Peyer's patch (tissue), 4 donors: ENCODE data around the gene CCNC. TPM values are rescaled to one million over a fixed set of nuclear protein-coding genes. Genes with fewer than 3 reads are reported as not detected.
"Not testable (repeated sequence)": the region's sequence is repeated elsewhere in the genome, so short reads cannot be mapped to it uniquely, and the experiment has no call there.

Experiments
- DNase-seq, 3 donors: peaks; one replicate each; pipeline ENCODE4 v3.0.0-alpha.2; 2017 to 2019
- H3K27ac ChIP-seq, 4 donors: fragments of 200-600 bp; sonication (generic); one replicate each; pipeline ENCODE4 v1.5.1; 2016 to 2019
- H3K27me3 ChIP-seq, 2 donors: fragments of 200-600 bp; sonication (generic); one replicate each; pipeline ENCODE4 v1.5.1; 2019
- H3K36me3 ChIP-seq, 3 donors: fragments of 200-600 bp; sonication (generic); one replicate each; pipeline ENCODE4 v1.5.1; 2016 to 2019
- H3K4me1 ChIP-seq, 4 donors: fragments of 200-600 bp; sonication (generic); one replicate each; pipeline ENCODE4 v1.5.1; 2016 to 2019
- H3K4me3 ChIP-seq, 4 donors: fragments of 200-600 bp; sonication (generic); 1 replicate in 3 of 4; 2 replicates in 1 of 4; pipeline ENCODE4 v1.5.1; 2016 to 2019; ENCODE audit warnings: mild to moderate bottlenecking in 1 of 4
- H3K9me3 ChIP-seq, 4 donors: fragments of 200-600 bp; sonication (generic); one replicate each; pipeline ENCODE4 v1.5.1; 2016 to 2019; ENCODE audit warnings: mild to moderate bottlenecking in 1 of 4
- CTCF ChIP-seq, 6 experiments: fragments of 450-650 bp in 4 of 6; fragments of 200-600 bp in 2 of 6; sonication (generic) in 1 of 6; IDR thresholded peaks; one replicate each; pipeline ENCODE4 v1.5.1; 2017 to 2019; ENCODE audit warnings: antibody characterized with exemption in 6 of 6, mild to moderate bottlenecking in 3 of 6, moderate library complexity in 1 of 6
- POLR2A ChIP-seq, 2 donors: fragments of 450-650 bp; IDR thresholded peaks; one replicate each; pipeline ENCODE4 v1.5.1; 2017; ENCODE audit warnings: antibody characterized with exemption in 2 of 2, mild to moderate bottlenecking in 2 of 2, moderate library complexity in 2 of 2
- total RNA-seq, 4 donors: library from RNA; depleted of rRNA; stranded (reverse); fragments of >200 nt; gene quantifications; one replicate each; pipeline ENCODE4 v1.1.0, GENCODE V29; 2016

Gene CCNC
- total RNA-seq, 4 donors from 2014 or later, result 35.8 to 45.5 (median 40.9) TPM

GRCh38 chr6:99604166-99605073 is 36.0 kb upstream of the CCNC start:
- no peak for DNase-seq
- no peak overlapping the region for H3K27ac ChIP-seq

GRCh38 chr6:99603421-99604165 is 35.1 kb upstream of the CCNC start:
- H3K4me3 ChIP-seq, result peak overlapping the region in 3 of 4 donors; percentile 30 to 39 (median 39)
- H3K9me3 ChIP-seq, result no peaks in the 10 kb centered on the region
- TF ChIP-seq POLR2A (IDR thresholded peaks at IDR 0.05) (no peak), CTCF (IDR thresholded peaks at IDR 0.05) (no peak)
- H3K36me3 ChIP-seq, result no peaks in the 10 kb centered on the region
- peak in 1 of 3 donors; percentile 59 for DNase-seq
- H3K27ac ChIP-seq, result no peak overlapping the region
- peaks cover 0 to 22% (median 10%) of the 10 kb centered on the region in 4 donors for H3K4me1 ChIP-seq
- peaks cover 0 to 64% of the 10 kb centered on the region in 2 donors for H3K27me3 ChIP-seq

More at GRCh38 chr6:99604166-99605073, 36.0 kb upstream of the CCNC start:
- no peaks in the 10 kb centered on the region for H3K36me3 ChIP-seq
- no peak for TF ChIP-seq POLR2A (IDR thresholded peaks at IDR 0.05)
- no peak for TF ChIP-seq CTCF (IDR thresholded peaks at IDR 0.05)
- peaks cover 0 to 70% of the 10 kb centered on the region in 2 donors for H3K27me3 ChIP-seq
- peak overlapping the region in 2 of 4 donors; percentile 39 for H3K4me3 ChIP-seq
- H3K9me3 ChIP-seq, result no peaks in the 10 kb centered on the region
- peaks cover 0 to 22% (median 10%) of the 10 kb centered on the region in 4 donors for H3K4me1 ChIP-seq

GRCh38 chr6:99602520-99603420 is 34.3 kb upstream of the CCNC start:
- Histone ChIP-seq H3K27ac (no peak overlapping the region), H3K36me3 (no peaks in the 10 kb centered on the region), H3K27me3 (peaks cover 0 to 56% of the 10 kb centered on the region in 2 donors), H3K4me1 (peaks cover 0 to 22% (median 10%) of the 10 kb centered on the region in 4 donors), H3K4me3 (peak overlapping the region in 3 of 4 donors; percentile 30 to 39 (median 39)), H3K9me3 (no peaks in the 10 kb centered on the region)
- TF ChIP-seq CTCF (IDR thresholded peaks at IDR 0.05) (no peak), POLR2A (IDR thresholded peaks at IDR 0.05) (no peak)
- DNase-seq, result no peak

GRCh38 chr6:99594696-99595095 is 26.2 kb upstream of the CCNC start:
- H3K4me3 ChIP-seq, H3K9me3 ChIP-seq, H3K36me3 ChIP-seq, DNase-seq, H3K27ac ChIP-seq: not testable (repeated sequence)
- Histone ChIP-seq H3K27me3 (peaks cover 0 to 22% of the 10 kb centered on the region in 2 donors), H3K4me1 (peaks cover 0 to 14% (median 2%) of the 10 kb centered on the region in 4 donors)

GRCh38 chr6:99592900-99593299 is 24.4 kb upstream of the CCNC start:
- peaks cover 0 to 28% of the 10 kb centered on the region in 2 donors for H3K27me3 ChIP-seq
- TF ChIP-seq POLR2A (IDR thresholded peaks at IDR 0.05) (no peak), CTCF (IDR thresholded peaks at IDR 0.05) (no peak)
- no peak overlapping the region for H3K4me3 ChIP-seq
- no peaks in the 10 kb centered on the region for H3K36me3 ChIP-seq
- H3K27ac ChIP-seq, result no peak overlapping the region
- no peak for DNase-seq
- H3K9me3 ChIP-seq, result peaks cover 0 to 3% (median 0%) of the 10 kb centered on the region in 4 donors
- H3K4me1 ChIP-seq, result peaks cover 4 to 27% (median 6%) of the 10 kb centered on the region in 4 donors
